ENCODE results near the gene RUSF1. TPM values are rescaled to one million over a fixed set of nuclear protein-coding genes. Genes with fewer than 3 reads are reported as not detected.

The RUSF1 gene
- polyA plus RNA-seq, 3 donors, result 10.3 to 45.1 (median 11.8) TPM

- DNase-seq, result no peak
- WGBS (ENCODE audit: insufficient coverage), result 100% methylated on average over 1 of the region's 3 CpGs
- no peak overlapping the region for H3K27ac ChIP-seq (ENCODE audit: low read depth in 1 of 2, low read length in 2 of 2)
These were observed 55.5 kb downstream of the RUSF1 start for GRCh38 chr16:31452631-31453106.

DNA sequence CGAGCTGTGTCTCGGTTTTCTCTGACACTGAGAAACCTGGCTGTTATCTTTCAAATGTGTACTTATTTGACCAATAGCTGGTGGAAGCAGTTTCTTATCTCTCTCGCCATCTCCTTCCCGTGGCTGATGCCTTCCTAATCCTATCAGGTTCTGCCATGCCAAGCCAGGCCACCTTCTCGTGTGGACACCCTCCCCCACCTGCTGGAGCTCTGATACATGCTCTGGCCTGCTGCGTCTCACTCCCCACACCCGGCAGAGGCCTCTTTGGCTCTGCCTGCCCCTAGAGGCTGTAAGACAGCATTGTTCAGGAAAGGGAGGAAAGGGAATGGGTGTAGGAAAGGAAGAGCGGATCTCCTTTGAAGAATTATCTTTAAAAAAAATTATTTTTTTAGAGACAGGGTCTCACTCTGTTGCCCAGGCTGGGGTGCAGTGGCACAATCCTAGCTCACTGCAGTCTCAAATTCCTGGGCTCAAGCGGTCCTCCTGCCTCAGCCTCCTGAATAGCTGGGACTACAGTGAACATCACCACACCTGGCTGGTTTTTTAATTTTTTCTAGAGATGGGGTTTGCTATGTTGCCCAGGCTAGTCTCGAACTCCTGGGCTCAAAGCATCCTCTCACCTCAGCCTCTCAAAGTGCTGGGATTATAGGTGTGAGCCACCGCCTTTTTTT, 56.4 kb downstream of the RUSF1 start:
- DNase-seq, result no peak
- H3K36me3 ChIP-seq (replicated peaks in 1 of 2; ENCODE audit: control insufficient read depth in 1 of 2, insufficient read depth in 2 of 2, low read length in 2 of 2), result no peaks in the 10 kb centered on the region
- no peak overlapping the region for H3K4me3 ChIP-seq (replicated peaks in 1 of 3; ENCODE audit: low read depth in 2 of 3, low read length in 3 of 3)
- intact Hi-C loops (cut with micrococcal nuclease), result no loop called here
- H2AFZ ChIP-seq (ENCODE audit: insufficient read depth, low read depth, low read length, poor library complexity, severe bottlenecking), result no peak overlapping the region
- Mint-ChIP-seq H3K4me3 (no peak overlapping the region), H3K9me3 (peaks cover 0 to 3% (median 0%) of the 10 kb centered on the region in 7 donors), H3K27ac (no peak overlapping the region), H3K36me3 (peaks cover 5 to 10% of the 10 kb centered on the region in 2 donors), H3K4me1 (peaks cover 43% of the 10 kb centered on the region), H3K27me3 (ENCODE audit: low read depth in 3 of 3) (peaks cover 0 to 5% (median 3%) of the 10 kb centered on the region in 3 donors)
- no peak overlapping the region for H3K27ac ChIP-seq (ENCODE audit: low read depth in 1 of 2, low read length in 2 of 2)
- WGBS (ENCODE audit: insufficient coverage), result 80% methylated on average over 2 of the region's 11 CpGs
- no peaks in the 10 kb centered on the region for H3K27me3 ChIP-seq (ENCODE audit: control insufficient read depth in 2 of 2, insufficient read depth in 2 of 2, low read length in 2 of 2)
- TF ChIP-seq, protein P1, sequence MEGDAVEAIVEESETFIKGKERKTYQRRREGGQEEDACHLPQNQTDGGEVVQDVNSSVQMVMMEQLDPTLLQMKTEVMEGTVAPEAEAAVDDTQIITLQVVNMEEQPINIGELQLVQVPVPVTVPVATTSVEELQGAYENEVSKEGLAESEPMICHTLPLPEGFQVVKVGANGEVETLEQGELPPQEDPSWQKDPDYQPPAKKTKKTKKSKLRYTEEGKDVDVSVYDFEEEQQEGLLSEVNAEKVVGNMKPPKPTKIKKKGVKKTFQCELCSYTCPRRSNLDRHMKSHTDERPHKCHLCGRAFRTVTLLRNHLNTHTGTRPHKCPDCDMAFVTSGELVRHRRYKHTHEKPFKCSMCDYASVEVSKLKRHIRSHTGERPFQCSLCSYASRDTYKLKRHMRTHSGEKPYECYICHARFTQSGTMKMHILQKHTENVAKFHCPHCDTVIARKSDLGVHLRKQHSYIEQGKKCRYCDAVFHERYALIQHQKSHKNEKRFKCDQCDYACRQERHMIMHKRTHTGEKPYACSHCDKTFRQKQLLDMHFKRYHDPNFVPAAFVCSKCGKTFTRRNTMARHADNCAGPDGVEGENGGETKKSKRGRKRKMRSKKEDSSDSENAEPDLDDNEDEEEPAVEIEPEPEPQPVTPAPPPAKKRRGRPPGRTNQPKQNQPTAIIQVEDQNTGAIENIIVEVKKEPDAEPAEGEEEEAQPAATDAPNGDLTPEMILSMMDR (IDR thresholded peaks at IDR 0.05), result peak; percentile 55
- H3K9ac ChIP-seq (ENCODE audit: insufficient read depth, low read length, poor library complexity, severe bottlenecking), result no peak overlapping the region
- H4K20me1 ChIP-seq (ENCODE audit: insufficient read depth, low read length), result peaks cover 23% of the 10 kb centered on the region
- H3K79me2 ChIP-seq (ENCODE audit: insufficient read depth, low read length), result peaks cover 20% of the 10 kb centered on the region
- no peak overlapping the region for H3K4me2 ChIP-seq (replicated peaks; ENCODE audit: extremely low read depth, low read length, poor library complexity, severe bottlenecking)
- H3K9me3 ChIP-seq (replicated peaks in 1 of 2; ENCODE audit: control insufficient read depth in 1 of 2, insufficient read depth in 1 of 2, low read length in 2 of 2), result no peaks in the 10 kb centered on the region
- peaks cover 36 to 37% of the 10 kb centered on the region in 2 donors for H3K4me1 ChIP-seq (ENCODE audit: control insufficient read depth in 1 of 2, insufficient read depth in 2 of 2, low read length in 2 of 2)

More at GRCh38 chr16:31452631-31453106, 55.5 kb downstream of the RUSF1 start:
- H3K4me3 Mint-ChIP-seq, result no peak overlapping the region
- Histone ChIP-seq H3K36me3 (replicated peaks in 1 of 2; ENCODE audit: control insufficient read depth in 1 of 2, insufficient read depth in 2 of 2, low read length in 2 of 2) (no peaks in the 10 kb centered on the region), H3K4me2 (replicated peaks; ENCODE audit: extremely low read depth, low read length, poor library complexity, severe bottlenecking) (no peak overlapping the region), H2AFZ (ENCODE audit: insufficient read depth, low read depth, low read length, poor library complexity, severe bottlenecking) (no peak overlapping the region), H4K20me1 (ENCODE audit: insufficient read depth, low read length) (peaks cover 32% of the 10 kb centered on the region), H3K4me1 (ENCODE audit: control insufficient read depth in 1 of 2, insufficient read depth in 2 of 2, low read length in 2 of 2) (peaks cover 44 to 46% of the 10 kb centered on the region in 2 donors), H3K27me3 (ENCODE audit: control insufficient read depth in 2 of 2, insufficient read depth in 2 of 2, low read length in 2 of 2) (no peaks in the 10 kb centered on the region), H3K4me3 (replicated peaks in 1 of 3; ENCODE audit: low read depth in 2 of 3, low read length in 3 of 3) (no peak overlapping the region), H3K9ac (ENCODE audit: insufficient read depth, low read length, poor library complexity, severe bottlenecking) (no peak overlapping the region), H3K9me3 (replicated peaks in 1 of 2; ENCODE audit: control insufficient read depth in 1 of 2, insufficient read depth in 1 of 2, low read length in 2 of 2) (no peaks in the 10 kb centered on the region), H3K79me2 (ENCODE audit: insufficient read depth, low read length) (peaks cover 28% of the 10 kb centered on the region)
- H3K4me1 Mint-ChIP-seq, result peaks cover 52% of the 10 kb centered on the region
- H3K9me3 Mint-ChIP-seq, result peaks cover 0 to 3% (median 0%) of the 10 kb centered on the region in 7 donors
- peak overlapping the region in 2 of 7 donors; percentile 55 to 85 for H3K27ac Mint-ChIP-seq
- intact Hi-C loops (cut with micrococcal nuclease), result no loop called here
- H3K27me3 Mint-ChIP-seq (ENCODE audit: low read depth in 3 of 3), result peaks cover 0 to 5% (median 3%) of the 10 kb centered on the region in 3 donors
- peaks cover 5 to 10% of the 10 kb centered on the region in 2 donors for H3K36me3 Mint-ChIP-seq
- TF ChIP-seq, protein P1 (IDR thresholded peaks at IDR 0.05), result no peak

Measured in CD14-positive monocyte (primary cell).